Mesendoderm (in vitro differentiated cells): ENCODE data around the gene MKRN1.
"Not testable (repeated sequence)": the region's sequence is repeated elsewhere in the genome, so short reads cannot be mapped to it uniquely, and the experiment has no call there.

Source experiments
- DNase-seq: peaks from one replicate; pipeline ENCODE4 v3.0.0; 2013
- H2AK5ac ChIP-seq: 2 replicates; pipeline ENCODE4 v1.6.1; 2013; ENCODE audit warnings: low read length, inconsistent platforms
- H2BK120ac ChIP-seq: 2 replicates; pipeline ENCODE4 v1.6.1; 2013; ENCODE audit warnings: low read depth, mild to moderate bottlenecking, low read length, moderate library complexity, mixed read lengths
- H2BK15ac ChIP-seq: replicated peaks from 2 replicates; pipeline ENCODE4 v1.6.1; 2013; ENCODE audit warnings: low read depth, mild to moderate bottlenecking, moderate library complexity
- H2BK5ac ChIP-seq: 2 replicates; pipeline ENCODE4 v1.6.1; 2013; ENCODE audit warnings: low read length, inconsistent platforms
- H3K18ac ChIP-seq: 2 replicates; pipeline ENCODE4 v1.6.1; 2013; ENCODE audit warnings: mild to moderate bottlenecking, low read length, mixed read lengths
- H3K23ac ChIP-seq: one replicate; pipeline ENCODE4 v1.6.1; 2013; ENCODE audit warnings: low read length
- H3K27ac ChIP-seq: 2 replicates; pipeline ENCODE4 v1.5.1; 2013; ENCODE audit warnings: low read depth, mild to moderate bottlenecking, inconsistent platforms, low read length, moderate library complexity
- H3K27me3 ChIP-seq: 2 replicates; pipeline ENCODE4 v1.6.1; 2013; ENCODE audit warnings: low read length, control low read depth, mild to moderate bottlenecking, inconsistent platforms; ENCODE audit not compliant: insufficient read depth, poor library complexity
- H3K36me3 ChIP-seq: 2 replicates; pipeline ENCODE4 v1.6.1; 2013; ENCODE audit warnings: low read length, inconsistent platforms; ENCODE audit not compliant: control insufficient read depth, insufficient read depth
- H3K4ac ChIP-seq: one replicate; pipeline ENCODE4 v1.6.1; 2013; ENCODE audit warnings: low read depth, mild to moderate bottlenecking, low read length, moderate library complexity
- H3K4me1 ChIP-seq: 2 replicates; pipeline ENCODE4 v1.6.1; 2013; ENCODE audit warnings: low read depth, low read length, inconsistent platforms; ENCODE audit not compliant: control insufficient read depth
- H3K4me2 ChIP-seq: 2 replicates; pipeline ENCODE4 v1.6.1; 2013; ENCODE audit warnings: low read length
- H3K4me3 ChIP-seq: 2 replicates; pipeline ENCODE4 v1.5.1; 2013; ENCODE audit warnings: mild to moderate bottlenecking, low read length
- H3K56ac ChIP-seq: one replicate; pipeline ENCODE4 v1.6.1; 2013; ENCODE audit warnings: low read length
- H3K79me1 ChIP-seq: 2 replicates; pipeline ENCODE4 v1.6.1; 2013; ENCODE audit warnings: low read length, inconsistent platforms
- H3K79me2 ChIP-seq: 2 replicates; pipeline ENCODE4 v1.6.1; 2013; ENCODE audit warnings: mild to moderate bottlenecking, low read length; ENCODE audit not compliant: control insufficient read depth, insufficient read depth
- H3K9ac ChIP-seq: 2 replicates; pipeline ENCODE4 v1.6.1; 2013; ENCODE audit warnings: low read length, inconsistent platforms
- H4K5ac ChIP-seq: one replicate; pipeline ENCODE4 v1.6.1; 2013; ENCODE audit warnings: low read length
- H4K8ac ChIP-seq: one replicate; pipeline ENCODE4 v1.6.1; 2013; ENCODE audit warnings: low read depth, mild to moderate bottlenecking, control low read depth, low read length, moderate library complexity
- WGBS: extraction: QIAGEN DNeasy Blood & Tissue Kit; methylation state at CpG from one replicate; pipeline ENCODE4 v1.1.7; 2013; ENCODE audit warnings: low lambda C conversion rate, missing lambda C conversion rate; ENCODE audit not compliant: insufficient coverage; ENCODE audit errors: extremely low coverage; 5-methylcytosine and 5-hydroxymethylcytosine counted together

MKRN1 gene

DNA sequence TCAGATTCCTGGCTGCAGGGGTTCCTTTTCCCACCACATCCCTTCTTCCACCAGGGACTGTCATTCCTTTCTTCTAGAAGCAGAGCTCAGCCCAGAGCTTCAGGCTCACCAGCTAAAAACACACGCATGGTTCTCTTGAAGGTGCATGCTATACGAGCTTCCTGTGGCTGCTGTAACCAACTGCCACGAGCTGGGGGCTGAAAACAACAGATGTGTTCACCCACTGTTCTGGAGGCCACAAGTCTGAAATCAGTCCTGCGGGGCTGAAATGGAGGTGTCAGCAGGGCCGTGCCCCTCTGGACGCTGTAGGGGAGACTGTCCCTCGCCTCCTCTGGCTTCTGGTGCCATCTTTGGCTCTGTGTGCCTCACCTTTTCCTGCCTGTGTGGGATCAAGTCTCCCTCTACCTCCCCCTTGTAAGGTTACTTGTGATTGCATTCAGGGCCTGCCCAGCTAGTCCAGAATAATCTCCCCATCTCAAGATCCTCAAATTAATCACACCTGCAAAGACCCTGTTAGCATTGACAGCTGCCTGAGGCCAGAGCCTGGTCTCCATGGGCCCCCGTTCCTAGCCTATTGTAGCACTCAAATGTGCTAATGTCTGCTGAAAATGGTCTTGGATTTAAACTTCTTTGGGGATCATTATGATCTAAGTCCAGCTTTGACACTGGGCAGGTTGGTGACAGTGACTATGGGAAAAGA, 61.7 kb downstream of the MKRN1 start:
- WGBS = no CpG with 5 or more reads among the region's 8 CpGs
- Histone ChIP-seq H4K8ac (no peak overlapping the region), H4K5ac (no peak overlapping the region), H3K27ac (no peak overlapping the region), H2BK120ac (no peak overlapping the region), H3K4me1 (no peaks in the 10 kb centered on the region), H3K56ac (no peak overlapping the region), H3K4me2 (no peak overlapping the region), H3K36me3 (no peaks in the 10 kb centered on the region), H2BK15ac (no peak overlapping the region), H3K4ac (no peak overlapping the region), H3K4me3 (no peak overlapping the region), H3K23ac (no peak overlapping the region), H3K18ac (no peak overlapping the region), H3K79me1 (no peaks in the 10 kb centered on the region), H2AK5ac (no peak overlapping the region), H3K27me3 (no peaks in the 10 kb centered on the region), H3K9ac (no peak overlapping the region), H3K79me2 (no peaks in the 10 kb centered on the region), H2BK5ac (no peak overlapping the region)
- DNase-seq = no peak

DNA sequence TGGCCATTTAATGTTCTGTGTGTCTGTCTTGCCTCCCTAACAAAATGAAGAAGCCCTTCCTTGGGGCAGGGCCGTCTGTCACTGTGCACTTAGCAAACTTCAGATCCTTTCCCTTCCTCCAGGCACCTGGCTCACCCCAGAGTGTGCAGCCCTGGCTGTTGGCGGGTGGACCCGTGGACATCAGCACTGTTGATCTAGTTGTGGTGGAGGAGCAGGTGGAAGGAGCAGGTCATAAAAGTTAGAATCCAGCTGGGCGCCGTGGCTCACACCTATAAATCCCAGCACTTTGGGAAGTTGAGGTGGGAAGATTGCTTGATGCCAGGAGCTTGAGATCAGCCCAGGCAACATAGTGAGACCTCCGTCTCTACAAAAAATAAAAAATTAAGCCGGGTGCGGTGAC, 62.7 kb downstream of the MKRN1 start:
- no peak overlapping the region for H4K8ac ChIP-seq
- no peaks in the 10 kb centered on the region for H3K79me2 ChIP-seq
- no peak overlapping the region for H2BK5ac ChIP-seq
- no peak overlapping the region for H3K9ac ChIP-seq
- H3K36me3 ChIP-seq = no peaks in the 10 kb centered on the region
- no peak overlapping the region for H2AK5ac ChIP-seq
- no peak overlapping the region for H3K18ac ChIP-seq
- H3K4me3 ChIP-seq = no peak overlapping the region
- H2BK15ac ChIP-seq = no peak overlapping the region
- no peak overlapping the region for H2BK120ac ChIP-seq
- H3K23ac ChIP-seq = no peak overlapping the region
- no peak overlapping the region for H3K56ac ChIP-seq
- no peak for DNase-seq
- no peaks in the 10 kb centered on the region for H3K79me1 ChIP-seq
- WGBS = no CpG with 5 or more reads among the region's 8 CpGs
- no peak overlapping the region for H4K5ac ChIP-seq
- H3K27ac ChIP-seq = no peak overlapping the region
- H3K27me3 ChIP-seq = no peaks in the 10 kb centered on the region
- H3K4me2 ChIP-seq = no peak overlapping the region
- H3K4ac ChIP-seq = no peak overlapping the region
- no peaks in the 10 kb centered on the region for H3K4me1 ChIP-seq

DNA sequence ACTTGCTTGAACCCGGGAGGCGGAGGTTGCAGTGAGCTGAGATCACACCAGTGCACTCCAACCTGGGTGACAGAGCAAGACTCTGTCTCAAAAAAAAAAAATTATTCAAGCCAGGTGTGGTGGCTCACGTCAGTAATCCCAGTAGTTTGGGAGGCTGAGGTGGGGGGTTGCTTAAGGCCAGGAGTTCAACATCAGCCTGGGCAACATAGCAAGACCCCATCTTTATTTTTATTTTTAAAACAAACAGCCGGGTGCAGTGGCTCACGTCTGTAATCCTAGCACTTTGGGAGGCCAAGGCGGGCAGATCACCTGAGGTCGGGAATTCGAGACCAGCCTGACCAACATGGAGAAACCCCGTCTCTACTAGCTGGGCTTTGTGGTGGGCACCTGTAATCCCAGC, 63.5 kb downstream of the MKRN1 start:
- WGBS = no CpG with 5 or more reads among the region's 9 CpGs
- not testable (repeated sequence) for H3K56ac ChIP-seq, H3K18ac ChIP-seq, H2BK15ac ChIP-seq, H3K4ac ChIP-seq, H3K79me1 ChIP-seq, H3K23ac ChIP-seq, H3K4me1 ChIP-seq, H3K36me3 ChIP-seq, H3K4me3 ChIP-seq, H3K9ac ChIP-seq, H3K27me3 ChIP-seq, H3K79me2 ChIP-seq, H3K27ac ChIP-seq, H2BK5ac ChIP-seq, H3K4me2 ChIP-seq, H2BK120ac ChIP-seq, H4K8ac ChIP-seq, DNase-seq, H2AK5ac ChIP-seq, H4K5ac ChIP-seq

DNA sequence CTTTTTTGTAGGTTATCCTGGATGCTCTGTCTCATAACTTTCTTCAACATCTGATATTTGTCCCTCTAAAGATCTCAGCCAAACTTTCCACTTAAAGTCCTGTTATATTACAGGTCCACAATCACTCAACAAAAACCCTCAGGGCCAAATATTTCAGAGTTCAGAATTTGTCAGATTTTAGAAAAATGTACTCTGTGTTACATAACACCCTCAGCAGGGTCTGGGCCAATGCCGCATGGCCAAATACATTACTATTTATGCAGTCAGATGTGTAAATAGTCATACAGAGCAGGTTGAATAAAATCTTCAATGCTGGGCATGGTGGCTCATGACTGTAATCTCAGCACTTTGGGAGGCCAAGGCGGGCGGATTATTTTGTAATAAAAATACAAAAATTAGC, 63.9 kb downstream of the MKRN1 start:
- Histone ChIP-seq H3K4me2 (no peak overlapping the region), H3K4ac (no peak overlapping the region), H3K56ac (no peak overlapping the region), H2BK5ac (no peak overlapping the region), H2AK5ac (no peak overlapping the region), H3K18ac (no peak overlapping the region), H4K5ac (no peak overlapping the region), H3K36me3 (no peaks in the 10 kb centered on the region), H3K27me3 (no peaks in the 10 kb centered on the region), H3K79me2 (no peaks in the 10 kb centered on the region), H3K79me1 (no peaks in the 10 kb centered on the region), H2BK15ac (no peak overlapping the region), H3K9ac (no peak overlapping the region), H3K27ac (no peak overlapping the region), H3K23ac (no peak overlapping the region), H3K4me3 (no peak overlapping the region), H4K8ac (no peak overlapping the region), H2BK120ac (no peak overlapping the region), H3K4me1 (no peaks in the 10 kb centered on the region)
- no CpG with 5 or more reads among the region's 3 CpGs for WGBS
- DNase-seq = no peak

DNA sequence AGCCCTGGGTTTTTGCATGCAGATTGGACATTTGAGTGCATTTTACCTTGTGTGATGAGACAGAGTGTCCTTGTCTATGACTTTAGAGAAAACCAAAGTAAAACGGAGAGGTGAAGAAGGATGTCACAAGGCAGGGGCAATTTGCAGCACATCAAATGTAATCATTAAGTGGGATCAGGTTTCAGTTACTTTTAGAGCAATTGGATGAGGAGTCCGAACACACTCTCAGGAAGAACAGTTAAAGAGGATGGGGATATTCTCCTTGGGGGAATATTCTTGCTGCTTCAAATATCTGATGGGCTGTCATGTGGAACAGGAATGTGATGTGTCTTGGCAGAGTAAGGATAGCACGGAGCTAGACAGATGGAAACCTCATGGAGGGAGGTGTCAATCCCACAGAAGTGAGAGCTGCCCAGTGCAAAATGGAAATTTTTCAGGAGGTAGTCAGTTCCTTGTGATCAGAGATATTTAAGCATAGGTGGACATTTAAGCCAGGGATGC, 74.7 kb downstream of the MKRN1 start:
- no CpG with 5 or more reads among the region's 3 CpGs for WGBS

More for the DNA sequence above, 74.7 kb downstream of the MKRN1 start:
- Histone ChIP-seq H4K5ac (no peak overlapping the region), H3K56ac (no peak overlapping the region), H3K36me3 (no peaks in the 10 kb centered on the region), H3K27ac (no peak overlapping the region), H2BK15ac (no peak overlapping the region), H3K4me3 (no peak overlapping the region), H2BK120ac (no peak overlapping the region), H3K23ac (no peak overlapping the region), H3K27me3 (no peaks in the 10 kb centered on the region), H3K4me2 (no peak overlapping the region), H4K8ac (no peak overlapping the region), H3K79me2 (no peaks in the 10 kb centered on the region), H3K4me1 (peaks cover 2% of the 10 kb centered on the region), H3K79me1 (no peaks in the 10 kb centered on the region), H3K4ac (no peak overlapping the region), H3K9ac (no peak overlapping the region), H2AK5ac (no peak overlapping the region), H3K18ac (no peak overlapping the region), H2BK5ac (no peak overlapping the region)
- DNase-seq = no peak
